Measurements from ENCODE around the gene AUTS2.

DNA sequence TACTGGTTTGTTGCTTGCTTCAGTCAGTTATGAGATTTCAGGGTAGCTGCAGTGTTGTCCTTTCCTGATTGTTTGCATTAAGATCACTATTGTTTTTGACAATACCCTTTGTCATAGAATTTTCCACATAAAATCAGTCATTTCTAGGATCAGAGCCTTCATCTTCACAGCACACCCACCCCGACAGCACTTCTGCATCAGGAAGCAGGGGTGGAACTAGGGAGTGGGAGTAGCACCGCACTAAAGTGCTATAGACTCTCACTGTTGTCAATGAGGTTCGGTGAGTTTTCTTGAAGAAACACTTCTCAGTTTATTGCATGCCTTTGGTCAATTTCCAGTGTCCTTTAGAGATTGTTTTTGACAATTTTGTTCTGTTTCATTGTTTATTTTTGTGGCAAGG lies 632.5 kb downstream of the AUTS2 start:
- TF ChIP-seq, protein P1, sequence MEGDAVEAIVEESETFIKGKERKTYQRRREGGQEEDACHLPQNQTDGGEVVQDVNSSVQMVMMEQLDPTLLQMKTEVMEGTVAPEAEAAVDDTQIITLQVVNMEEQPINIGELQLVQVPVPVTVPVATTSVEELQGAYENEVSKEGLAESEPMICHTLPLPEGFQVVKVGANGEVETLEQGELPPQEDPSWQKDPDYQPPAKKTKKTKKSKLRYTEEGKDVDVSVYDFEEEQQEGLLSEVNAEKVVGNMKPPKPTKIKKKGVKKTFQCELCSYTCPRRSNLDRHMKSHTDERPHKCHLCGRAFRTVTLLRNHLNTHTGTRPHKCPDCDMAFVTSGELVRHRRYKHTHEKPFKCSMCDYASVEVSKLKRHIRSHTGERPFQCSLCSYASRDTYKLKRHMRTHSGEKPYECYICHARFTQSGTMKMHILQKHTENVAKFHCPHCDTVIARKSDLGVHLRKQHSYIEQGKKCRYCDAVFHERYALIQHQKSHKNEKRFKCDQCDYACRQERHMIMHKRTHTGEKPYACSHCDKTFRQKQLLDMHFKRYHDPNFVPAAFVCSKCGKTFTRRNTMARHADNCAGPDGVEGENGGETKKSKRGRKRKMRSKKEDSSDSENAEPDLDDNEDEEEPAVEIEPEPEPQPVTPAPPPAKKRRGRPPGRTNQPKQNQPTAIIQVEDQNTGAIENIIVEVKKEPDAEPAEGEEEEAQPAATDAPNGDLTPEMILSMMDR (IDR thresholded peaks at IDR 0.05), result no peak
- no peak for TF ChIP-seq POLR2A (IDR thresholded peaks at IDR 0.05)

Data from thyroid gland (tissue), 4 donors.